ENCODE measurements around the gene ARHGEF10L.

- TF ChIP-seq CTCF (IDR thresholded peaks at IDR 0.05; ENCODE audit: borderline replicate concordance, extremely low read depth, low read length, poor library complexity, severe bottlenecking) (no peak), EZH2 (IDR thresholded peaks at IDR 0.05; ENCODE audit: borderline replicate concordance, low read depth, low read length, severe bottlenecking) (no peak)
Observed at GRCh38 chr1:17531682-17532487, 7.6 kb upstream of the ARHGEF10L start.
